ENCODE data around the gene SLC40A1. TPM values are rescaled to one million over a fixed set of nuclear protein-coding genes. Genes with fewer than 3 reads are reported as not detected.
"Not testable (repeated sequence)": the region's sequence is repeated elsewhere in the genome, so short reads cannot be mapped to it uniquely, and the experiment has no call there.

Gene SLC40A1
- total RNA-seq, 2 experiments from 2014 or later = 4.4 to 6.0 TPM

GRCh38 chr2:189613077-189613636, 32.6 kb upstream of the SLC40A1 start:
- Mint-ChIP-seq H3K36me3 (ENCODE audit: low read depth) (no peaks in the 10 kb centered on the region), H3K9me3 (no peaks in the 10 kb centered on the region), H3K4me3 (no peak overlapping the region), H3K4me1 (no peaks in the 10 kb centered on the region), H3K27ac (no peak overlapping the region), H3K27me3 (no peaks in the 10 kb centered on the region)
- CTCF ChIA-PET = interaction anchor here (1.1 to 1.7 kb wide), 2 partner anchors 10 to 45 kb away, joined by 3 read pairs; no protein-coding TSS in a partner anchor
- POLR2A ChIA-PET = interaction anchor here (1.2 kb wide), 1 partner anchor 32 kb away, joined by 3 read pairs; the partner anchor contains the start of gene SLC40A1
- DNase-seq = no peak

DNA sequence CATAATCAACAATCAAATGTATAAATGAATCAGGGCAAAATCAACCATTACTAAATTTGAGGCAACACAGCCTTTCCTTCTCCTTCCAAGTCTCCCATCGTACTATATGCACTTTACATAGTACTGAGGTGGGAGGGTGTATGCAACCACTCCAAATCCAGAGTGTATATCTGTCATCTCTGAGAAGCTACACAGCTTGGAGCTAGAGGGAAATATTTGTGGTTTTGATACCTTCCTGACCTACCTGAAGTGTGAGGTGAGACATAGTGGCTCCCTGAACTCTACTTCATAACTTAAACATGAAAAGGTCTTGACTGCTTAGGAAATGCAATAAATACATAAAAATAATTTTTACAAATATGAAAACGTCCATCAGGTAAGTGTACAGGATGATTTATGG, 30.1 kb upstream of the SLC40A1 start:
- no peak for DNase-seq
- Mint-ChIP-seq H3K27ac (no peak overlapping the region), H3K36me3 (ENCODE audit: low read depth) (no peaks in the 10 kb centered on the region), H3K27me3 (no peaks in the 10 kb centered on the region), H3K4me3 (no peak overlapping the region), H3K9me3 (no peaks in the 10 kb centered on the region), H3K4me1 (no peaks in the 10 kb centered on the region)
- POLR2A ChIA-PET = no interaction called here
- CTCF ChIA-PET = no interaction called here

GRCh38 chr2:189609853-189610252, 29.3 kb upstream of the SLC40A1 start:
- Mint-ChIP-seq H3K4me1 (no peaks in the 10 kb centered on the region), H3K9me3 (no peaks in the 10 kb centered on the region), H3K27ac (no peak overlapping the region), H3K36me3 (ENCODE audit: low read depth) (no peaks in the 10 kb centered on the region), H3K4me3 (no peak overlapping the region), H3K27me3 (no peaks in the 10 kb centered on the region)
- POLR2A ChIA-PET = no interaction called here
- CTCF ChIA-PET = no interaction called here
- DNase-seq = no peak

DNA sequence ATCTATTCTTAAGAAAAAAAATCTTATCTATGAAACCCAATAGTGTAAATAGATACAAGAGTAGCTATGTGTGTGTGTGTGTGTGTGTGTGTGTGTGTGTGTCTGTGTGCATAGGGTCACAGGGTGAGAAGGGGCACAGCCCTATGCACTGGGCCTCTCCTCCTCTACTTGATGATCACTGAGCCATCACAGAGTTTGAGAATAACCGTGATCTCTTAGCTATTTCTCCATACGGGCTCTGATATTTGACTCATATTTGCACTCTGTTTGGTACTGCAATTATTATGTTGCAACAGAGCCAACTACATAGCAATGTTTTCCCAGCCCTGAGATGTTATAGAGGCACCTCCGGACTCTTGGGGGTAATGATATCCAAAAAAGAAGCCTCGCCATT, 28.8 kb upstream of the SLC40A1 start:
- POLR2A ChIA-PET = no interaction called here
- no peak overlapping the region for H3K27ac Mint-ChIP-seq
- H3K4me1 Mint-ChIP-seq = no peaks in the 10 kb centered on the region
- no peaks in the 10 kb centered on the region for H3K27me3 Mint-ChIP-seq
- no peak for DNase-seq
- H3K36me3 Mint-ChIP-seq (ENCODE audit: low read depth) = no peaks in the 10 kb centered on the region
- H3K9me3 Mint-ChIP-seq = no peaks in the 10 kb centered on the region
- no peak overlapping the region for H3K4me3 Mint-ChIP-seq
- CTCF ChIA-PET = interaction anchor here (1.9 kb wide), 1 partner anchor 52 kb away, joined by 4 read pairs; the partner anchor contains the start of gene ASNSD1

DNA sequence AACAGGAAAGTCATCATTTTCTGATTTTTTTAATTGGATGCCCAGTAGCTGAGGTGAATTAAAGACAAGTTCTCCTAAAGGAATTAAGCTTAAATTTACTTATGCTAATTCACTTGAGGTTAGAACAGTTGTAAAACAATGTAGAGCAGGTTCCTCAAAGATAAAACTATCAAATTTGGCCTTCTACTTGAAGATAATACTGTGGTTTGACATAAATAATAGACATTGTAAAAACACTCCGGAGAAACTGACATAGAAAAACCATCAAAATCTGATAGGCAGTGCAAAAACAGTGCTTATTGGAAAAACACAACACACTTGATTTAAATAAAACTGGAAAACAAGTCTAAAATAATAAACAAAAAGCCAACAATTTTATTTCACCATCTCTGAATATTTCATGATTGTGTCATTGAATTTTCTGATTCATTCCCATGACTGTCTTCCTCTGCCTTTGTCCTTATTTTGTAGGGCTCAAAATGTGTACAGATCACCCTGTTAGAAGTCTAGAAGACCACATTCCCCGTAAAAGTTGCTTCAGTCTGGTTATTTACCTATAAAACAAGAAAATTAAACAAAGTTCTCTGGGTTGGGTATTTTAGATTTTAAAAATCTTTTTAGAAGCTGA, 28.3 kb upstream of the SLC40A1 start:
- no peak overlapping the region for H3K4me3 Mint-ChIP-seq

DNA sequence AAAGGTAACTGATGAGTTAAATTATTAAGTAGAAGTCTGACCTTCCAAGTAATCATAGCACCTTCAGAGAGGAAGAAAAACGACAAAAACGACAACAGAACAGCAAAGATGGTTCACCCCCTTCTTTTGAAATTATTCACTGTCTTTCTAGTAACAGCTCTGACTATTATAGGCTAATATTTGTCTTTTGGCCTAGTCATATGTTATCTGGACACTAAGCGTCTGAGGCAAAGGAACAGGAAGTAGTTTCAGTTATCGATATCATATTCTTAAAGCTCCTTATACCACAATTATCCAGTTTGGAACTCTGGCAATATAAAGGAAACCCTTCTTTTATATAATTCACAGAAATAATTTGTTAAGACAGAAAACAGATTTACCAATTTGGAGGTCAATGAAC, 27.6 kb upstream of the SLC40A1 start:
- H3K9me3 Mint-ChIP-seq = no peaks in the 10 kb centered on the region
- DNase-seq = no peak
- no peak overlapping the region for H3K27ac Mint-ChIP-seq
- no peaks in the 10 kb centered on the region for H3K27me3 Mint-ChIP-seq
- no peak overlapping the region for H3K4me3 Mint-ChIP-seq
- no peaks in the 10 kb centered on the region for H3K36me3 Mint-ChIP-seq (ENCODE audit: low read depth)
- ChIA-PET POLR2A (no interaction called here), CTCF (interaction anchor here (1.9 kb wide), 1 partner anchor 53 kb away, joined by 4 read pairs; the partner anchor contains the start of gene ASNSD1)
- no peaks in the 10 kb centered on the region for H3K4me1 Mint-ChIP-seq

More for the DNA sequence above, 28.3 kb upstream of the SLC40A1 start:
- Mint-ChIP-seq H3K9me3 (no peaks in the 10 kb centered on the region), H3K4me1 (no peaks in the 10 kb centered on the region), H3K27ac (no peak overlapping the region), H3K36me3 (ENCODE audit: low read depth) (no peaks in the 10 kb centered on the region), H3K27me3 (no peaks in the 10 kb centered on the region)
- no peak for DNase-seq
- CTCF ChIA-PET = interaction anchor here (1.9 kb wide), 1 partner anchor 52 kb away, joined by 4 read pairs; the partner anchor contains the start of gene ASNSD1
- POLR2A ChIA-PET = no interaction called here

DNA sequence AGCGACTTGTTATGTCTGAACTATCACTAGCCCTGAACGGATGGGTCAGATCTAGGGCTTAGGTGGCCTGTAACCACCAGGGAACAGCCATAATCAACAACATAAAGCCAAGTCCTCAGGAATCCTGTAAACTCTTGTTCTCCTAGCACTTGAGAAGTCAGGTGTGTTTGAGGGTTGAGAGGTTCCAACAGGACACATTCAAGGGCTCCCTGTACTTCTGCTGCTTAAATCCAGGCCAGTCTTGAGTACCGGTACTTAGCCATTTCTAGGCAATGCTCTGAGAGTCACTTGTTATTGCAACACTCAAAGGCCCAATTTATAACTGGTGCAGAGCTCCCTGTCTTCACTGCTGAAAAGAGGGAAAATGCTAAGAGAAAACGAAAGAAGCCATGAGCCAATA, 21.6 kb upstream of the SLC40A1 start:
- Mint-ChIP-seq H3K4me1 (no peaks in the 10 kb centered on the region), H3K27ac (no peak overlapping the region), H3K9me3 (peaks cover 2% of the 10 kb centered on the region), H3K27me3 (no peaks in the 10 kb centered on the region), H3K4me3 (no peak overlapping the region), H3K36me3 (ENCODE audit: low read depth) (no peaks in the 10 kb centered on the region)
- DNase-seq = no peak
- POLR2A ChIA-PET = interaction anchor here (0.7 kb wide), 1 partner anchor 35 kb away, joined by 3 read pairs; no protein-coding TSS in a partner anchor
- CTCF ChIA-PET = no interaction called here

GRCh38 chr2:189601652-189602051, 21.1 kb upstream of the SLC40A1 start:
- H3K4me1 Mint-ChIP-seq; H3K4me3 Mint-ChIP-seq; CTCF ChIA-PET; H3K36me3 Mint-ChIP-seq (ENCODE audit: low read depth); H3K27me3 Mint-ChIP-seq; H3K9me3 Mint-ChIP-seq; H3K27ac Mint-ChIP-seq; DNase-seq: not testable (repeated sequence)
- POLR2A ChIA-PET = interaction anchor here (1.0 kb wide), 1 partner anchor 21 kb away, joined by 3 read pairs; the partner anchor contains the start of gene SLC40A1

DNA sequence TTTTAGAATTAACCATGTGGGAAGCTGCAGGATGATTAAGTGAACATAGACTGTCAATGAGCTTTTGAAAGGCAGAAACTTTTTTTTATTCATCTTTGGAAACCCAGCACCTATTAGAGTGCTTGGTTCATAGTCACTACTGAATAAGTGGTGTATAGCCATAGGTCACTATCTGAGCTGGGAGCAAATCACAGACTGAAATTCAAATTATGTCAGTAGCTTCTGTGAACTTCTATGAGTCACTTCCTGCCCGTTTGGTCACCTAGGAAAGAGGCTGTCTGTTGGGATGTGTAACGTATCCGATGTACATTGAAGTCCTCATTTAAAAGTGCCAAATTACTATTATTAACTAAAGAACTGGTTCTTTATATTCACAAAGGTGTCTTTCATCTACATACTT, 20.5 kb upstream of the SLC40A1 start:
- Mint-ChIP-seq H3K36me3 (ENCODE audit: low read depth) (no peaks in the 10 kb centered on the region), H3K4me3 (no peak overlapping the region), H3K27ac (no peak overlapping the region), H3K4me1 (peaks cover 2% of the 10 kb centered on the region), H3K9me3 (peaks cover 2% of the 10 kb centered on the region), H3K27me3 (no peaks in the 10 kb centered on the region)
- DNase-seq = no peak
- CTCF ChIA-PET = no interaction called here
- POLR2A ChIA-PET = interaction anchor here (1.0 kb wide), 1 partner anchor 21 kb away, joined by 3 read pairs; the partner anchor contains the start of gene SLC40A1

DNA sequence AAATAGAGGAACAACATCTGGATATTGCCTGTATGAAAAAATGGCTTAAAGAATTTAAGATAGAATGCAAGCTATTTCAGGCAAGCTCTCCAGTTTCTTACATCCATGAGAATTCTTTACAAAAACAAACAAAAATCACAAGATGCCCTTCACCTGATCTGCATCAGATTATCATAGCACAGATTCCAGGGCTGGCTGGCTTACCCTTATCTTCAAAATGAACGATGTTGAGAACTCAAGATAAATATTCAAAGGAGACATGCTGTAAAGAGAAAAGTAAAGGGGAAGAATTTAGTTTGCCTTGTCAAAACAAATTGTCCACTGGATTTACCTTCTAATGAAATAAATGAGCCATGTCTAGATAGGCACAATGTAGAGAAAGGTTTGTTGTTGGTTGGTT, 18.7 kb upstream of the SLC40A1 start:
- H3K27me3 Mint-ChIP-seq = no peaks in the 10 kb centered on the region
- no peaks in the 10 kb centered on the region for H3K36me3 Mint-ChIP-seq (ENCODE audit: low read depth)
- H3K27ac Mint-ChIP-seq = no peak overlapping the region
- no peak overlapping the region for H3K4me3 Mint-ChIP-seq
- ChIA-PET CTCF (no interaction called here), POLR2A (no interaction called here)
- DNase-seq = no peak
- H3K9me3 Mint-ChIP-seq = peaks cover 2% of the 10 kb centered on the region
- H3K4me1 Mint-ChIP-seq = peaks cover 14% of the 10 kb centered on the region

GRCh38 chr2:189595417-189595816, 14.8 kb upstream of the SLC40A1 start:
- ChIA-PET POLR2A (interaction anchor here (1.1 to 1.6 kb wide), 2 partner anchors 15 to 62 kb away, joined by 3 to 5 read pairs; partner anchors contain the start of gene SLC40A1), CTCF (interaction anchor here (1.3 kb wide), 1 partner anchor 15 kb away, joined by 4 read pairs; the partner anchor contains the start of gene SLC40A1)

DNA sequence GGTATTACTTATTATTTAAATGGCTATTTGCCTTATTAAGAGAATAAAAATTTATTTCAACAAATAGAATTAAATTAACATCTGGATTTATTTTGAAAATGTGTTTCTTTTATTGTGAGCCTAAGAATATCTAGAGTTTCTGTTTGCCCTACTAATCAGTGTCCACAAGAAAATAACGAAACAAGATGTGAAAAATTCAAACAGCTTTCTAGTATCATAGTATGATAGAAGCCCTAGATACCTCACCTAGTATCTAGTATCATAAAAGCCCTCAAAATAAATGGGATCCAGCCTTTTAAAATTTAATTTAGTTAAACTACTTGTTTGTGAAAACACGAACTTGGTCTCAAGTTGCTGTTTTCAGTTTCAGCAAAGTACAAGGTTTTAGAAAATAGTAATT, 13.7 kb upstream of the SLC40A1 start:
- ChIA-PET POLR2A (interaction anchor here (1.1 to 1.6 kb wide), 2 partner anchors 14 to 64 kb away, joined by 3 to 5 read pairs; partner anchors contain the start of gene SLC40A1), CTCF (interaction anchor here (1.3 kb wide), 1 partner anchor 14 kb away, joined by 4 read pairs; the partner anchor contains the start of gene SLC40A1)
- H3K9me3 Mint-ChIP-seq = no peaks in the 10 kb centered on the region
- no peak overlapping the region for H3K4me3 Mint-ChIP-seq
- H3K27me3 Mint-ChIP-seq = no peaks in the 10 kb centered on the region
- no peak for DNase-seq
- H3K27ac Mint-ChIP-seq = no peak overlapping the region
- H3K36me3 Mint-ChIP-seq (ENCODE audit: low read depth) = no peaks in the 10 kb centered on the region
- H3K4me1 Mint-ChIP-seq = peaks cover 33% of the 10 kb centered on the region

More at GRCh38 chr2:189595417-189595816, 14.8 kb upstream of the SLC40A1 start:
- H3K36me3 Mint-ChIP-seq (ENCODE audit: low read depth) = no peaks in the 10 kb centered on the region
- H3K4me3 Mint-ChIP-seq = no peak overlapping the region
- no peaks in the 10 kb centered on the region for H3K9me3 Mint-ChIP-seq
- H3K27ac Mint-ChIP-seq = no peak overlapping the region
- no peak for DNase-seq
- H3K4me1 Mint-ChIP-seq = peaks cover 33% of the 10 kb centered on the region
- H3K27me3 Mint-ChIP-seq = no peaks in the 10 kb centered on the region

GRCh38 chr2:189593115-189593514, 12.5 kb upstream of the SLC40A1 start:
- POLR2A ChIA-PET = interaction anchor here (1.1 kb wide), 1 partner anchor 64 kb away, joined by 3 read pairs; no protein-coding TSS in a partner anchor
- CTCF ChIA-PET = interaction anchor here (2.0 kb wide), 1 partner anchor 12 kb away, joined by 7 read pairs; the partner anchor contains the start of gene SLC40A1
- H3K4me1 Mint-ChIP-seq = peaks cover 33% of the 10 kb centered on the region
- no peaks in the 10 kb centered on the region for H3K27me3 Mint-ChIP-seq
- H3K27ac Mint-ChIP-seq = no peak overlapping the region
- no peaks in the 10 kb centered on the region for H3K36me3 Mint-ChIP-seq (ENCODE audit: low read depth)
- no peak for DNase-seq
- H3K4me3 Mint-ChIP-seq = no peak overlapping the region
- H3K9me3 Mint-ChIP-seq = no peaks in the 10 kb centered on the region
